GM20000 (cell line): ENCODE results near the gene SPINK5.

Experiments
- DNase-seq: peaks from one replicate; pipeline ENCODE4 v3.0.0; 2012; ENCODE audit warnings: low spot score
- CTCF ChIP-seq: IDR thresholded peaks from 2 replicates; pipeline ENCODE4 v1.5.1; 2012; ENCODE audit warnings: mild to moderate bottlenecking, control low read depth; ENCODE audit errors: extremely low read depth, missing control alignments

The SPINK5 gene

GRCh38 chr5:148176480-148176879 is 112.7 kb downstream of the SPINK5 start:
- TF ChIP-seq CTCF: no peak
- DNase-seq: no peak

- no peak for TF ChIP-seq CTCF
- no peak for DNase-seq
These were observed 113.4 kb downstream of the SPINK5 start for GRCh38 chr5:148177207-148177606.

- no peak for TF ChIP-seq CTCF
- DNase-seq: peak; percentile 8
These were observed 115.5 kb downstream of the SPINK5 start for GRCh38 chr5:148179234-148179824.

GRCh38 chr5:148186248-148187003 is 122.6 kb downstream of the SPINK5 start:
- no peak for DNase-seq
- no peak for TF ChIP-seq CTCF
